GM19025 (cell line): ENCODE results near the gene PDE4B.
"Not testable (repeated sequence)": the region's sequence is repeated elsewhere in the genome, so short reads cannot be mapped to it uniquely, and the experiment has no call there.

Source experiments
- ATAC-seq: cut with Tn5 transposase; IDR thresholded peaks from one replicate; pipeline ENCODE4 v1.9.1; 2021; ENCODE audit warnings: mild to moderate bottlenecking, low read depth, moderate library complexity; ENCODE audit not compliant: unreplicated experiment

The PDE4B gene

GRCh38 chr1:66296370-66296769 is 503.7 kb downstream of the PDE4B start:
- no peak for ATAC-seq

- no peak for ATAC-seq
Observed at GRCh38 chr1:66296951-66297350, 504.3 kb downstream of the PDE4B start.

GRCh38 chr1:66298464-66298863 is 505.8 kb downstream of the PDE4B start:
- no peak for ATAC-seq

- no peak for ATAC-seq
Observed at GRCh38 chr1:66300280-66300971, 507.7 kb downstream of the PDE4B start.

GRCh38 chr1:66300972-66301451 is 508.3 kb downstream of the PDE4B start:
- peak; percentile 75 for ATAC-seq

GRCh38 chr1:66302184-66302742 is 509.6 kb downstream of the PDE4B start:
- ATAC-seq: no peak

GRCh38 chr1:66302815-66303214 is 510.1 kb downstream of the PDE4B start:
- ATAC-seq: no peak

GRCh38 chr1:66303646-66304045 is 511.0 kb downstream of the PDE4B start:
- no peak for ATAC-seq

GRCh38 chr1:66304128-66304527 is 511.4 kb downstream of the PDE4B start:
- ATAC-seq: no peak

GRCh38 chr1:66305927-66306326 is 513.2 kb downstream of the PDE4B start:
- ATAC-seq: no peak

GRCh38 chr1:66309006-66309741 is 516.5 kb downstream of the PDE4B start:
- ATAC-seq: no peak

GRCh38 chr1:66311092-66311491 is 518.4 kb downstream of the PDE4B start:
- no peak for ATAC-seq

GRCh38 chr1:66311628-66312027 is 518.9 kb downstream of the PDE4B start:
- ATAC-seq: no peak

- no peak for ATAC-seq
Observed at GRCh38 chr1:66312271-66312990, 519.7 kb downstream of the PDE4B start.

GRCh38 chr1:66313429-66313828 is 520.7 kb downstream of the PDE4B start:
- ATAC-seq: no peak

GRCh38 chr1:66315671-66316070 is 523.0 kb downstream of the PDE4B start:
- no peak for ATAC-seq

GRCh38 chr1:66316464-66317247 is 524.0 kb downstream of the PDE4B start:
- ATAC-seq: no peak

- ATAC-seq: no peak
Observed at GRCh38 chr1:66317248-66317515, 524.5 kb downstream of the PDE4B start.

GRCh38 chr1:66320231-66320630 is 527.5 kb downstream of the PDE4B start:
- no peak for ATAC-seq

- ATAC-seq: not testable (repeated sequence)
Observed at GRCh38 chr1:66322462-66322861, 529.8 kb downstream of the PDE4B start.
